CD4-positive, alpha-beta T cell (primary cell): Measurements from ENCODE around the gene RBM26. TPM values are rescaled to one million over a fixed set of nuclear protein-coding genes. Genes with fewer than 3 reads are reported as not detected.

ENCODE experiments used
- ATAC-seq: fragments of 200-7000 bp; cut with Tn5 transposase; one replicate; pipeline ENCODE4 v1.10.0; 2022; ENCODE audit warnings: mild to moderate bottlenecking; ENCODE audit not compliant: poor library complexity
- CTCF ChIA-PET: fragments of 350-600 bp; sonication (Branson Sonifier 250); formaldehyde crosslinking; loops from one replicate; lab custom pipeline; 2021; ENCODE audit warnings: antibody characterized with exemption, inconsistent platforms; lab: Charles Lee
- POLR2A ChIA-PET: fragments of 350-600 bp; sonication (Branson Sonifier 250); formaldehyde crosslinking; loops from one replicate; lab custom pipeline; 2021; ENCODE audit warnings: antibody characterized with exemption, inconsistent platforms; lab: Charles Lee
- DNase-seq, 14 experiments: peaks; one replicate each; pipeline ENCODE4 v3.0.0-alpha.2; 2013 to 2020; ENCODE audit warnings: mixed read lengths in 2 of 14
- H3K27ac ChIP-seq, 2 donors: one replicate each; pipeline versions ENCODE4 v1.5.1 to v1.7.0; 2013; ENCODE audit warnings: low read length in 2 of 2, low read depth in 1 of 2, mild to moderate bottlenecking in 1 of 2
- H3K27me3 ChIP-seq, 2 experiments: 1 replicate in 1 of 2; 2 replicates in 1 of 2; pipeline versions ENCODE4 v1.6.1 to v1.7.0; 2013; ENCODE audit warnings: low read length in 2 of 2, control low read depth in 1 of 2, mild to moderate bottlenecking in 1 of 2, moderate library complexity in 1 of 2; ENCODE audit not compliant: insufficient read depth in 2 of 2, control insufficient read depth in 1 of 2
- H3K36me3 ChIP-seq: one replicate; pipeline ENCODE4 v1.6.1; 2013; ENCODE audit warnings: low read length, control low read depth; ENCODE audit not compliant: insufficient read depth
- H3K4me1 ChIP-seq: one replicate; pipeline ENCODE4 v1.6.1; 2013; ENCODE audit warnings: low read length, control low read depth; ENCODE audit not compliant: insufficient read depth
- H3K4me3 ChIP-seq: one replicate; pipeline ENCODE4 v1.5.1; 2013; ENCODE audit warnings: mild to moderate bottlenecking, low read length, moderate library complexity
- H3K9me3 ChIP-seq, 2 experiments: 1 replicate in 1 of 2; 2 replicates in 1 of 2; pipeline versions ENCODE4 v1.6.1 to v1.7.0; 2013; ENCODE audit warnings: low read length in 2 of 2, mild to moderate bottlenecking in 2 of 2, control low read depth in 1 of 2, moderate library complexity in 1 of 2; ENCODE audit not compliant: control insufficient read depth in 1 of 2, insufficient read depth in 1 of 2
- H3K27ac Mint-ChIP-seq: one replicate; pipeline ENCODE4 v1.8.0; 2020; ENCODE audit warnings: mixed read lengths
- H3K27me3 Mint-ChIP-seq: one replicate; pipeline ENCODE4 v1.8.0; 2021; ENCODE audit warnings: mixed read lengths
- H3K36me3 Mint-ChIP-seq: one replicate; pipeline ENCODE4 v1.8.0; 2021; ENCODE audit warnings: low read depth, mixed read lengths
- H3K4me1 Mint-ChIP-seq: one replicate; pipeline ENCODE4 v1.8.0; 2021; ENCODE audit warnings: low read depth, mixed read lengths
- H3K4me3 Mint-ChIP-seq: one replicate; pipeline ENCODE4 v1.8.0; 2020; ENCODE audit warnings: mild to moderate bottlenecking, mixed read lengths
- H3K9me3 Mint-ChIP-seq: one replicate; pipeline ENCODE4 v1.8.0; 2020; ENCODE audit warnings: mixed read lengths
- intact Hi-C, 2 experiments: fragments of 100-400 bp; cut with DNase I in 1 of 2; cut with micrococcal nuclease in 1 of 2; formaldehyde crosslinking; loops; one replicate each; pipeline versions ENCODE4 v1.15.1 to v1.9.0; 2023 to 2025; cut with DNase I, micrococcal nuclease
- total RNA-seq, 174 experiments: library from RNA in 2 of 174; stranded (reverse) in 2 of 174; gene quantifications; one replicate each; pipeline ENCODE4 v1.2.3 and lab custom pipeline; 2021 to 2026
- TF ChIP-seq, protein P1 (sequence below): fragments of 200-600 bp; IDR thresholded peaks from one replicate; pipeline ENCODE4 v1.8.0; 2022; ENCODE audit warnings: antibody characterized with exemption, mild to moderate bottlenecking

The RBM26 gene
- total RNA-seq, 2 experiments from 2014 or later: 67.3 to 68.0 TPM

DNA sequence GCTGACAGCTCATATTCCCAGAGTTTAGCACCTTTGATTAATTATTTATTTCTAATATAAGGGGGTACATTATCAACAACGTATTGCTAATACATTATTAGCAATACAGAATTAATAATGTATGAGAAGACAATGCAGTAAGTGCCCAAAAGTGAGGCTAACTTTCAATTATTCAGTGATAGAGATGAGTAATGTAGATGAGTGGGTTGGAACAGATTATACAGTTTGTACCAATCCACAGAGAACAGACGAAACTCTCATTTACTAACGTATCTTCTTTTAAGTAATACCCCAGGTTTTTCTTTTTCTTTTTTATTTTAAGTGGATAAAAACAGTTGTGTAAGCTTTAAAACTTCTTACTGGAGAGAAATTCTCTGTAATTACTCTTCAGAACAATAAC, 36.7 kb upstream of the RBM26 start:
- TF ChIP-seq, protein P1, sequence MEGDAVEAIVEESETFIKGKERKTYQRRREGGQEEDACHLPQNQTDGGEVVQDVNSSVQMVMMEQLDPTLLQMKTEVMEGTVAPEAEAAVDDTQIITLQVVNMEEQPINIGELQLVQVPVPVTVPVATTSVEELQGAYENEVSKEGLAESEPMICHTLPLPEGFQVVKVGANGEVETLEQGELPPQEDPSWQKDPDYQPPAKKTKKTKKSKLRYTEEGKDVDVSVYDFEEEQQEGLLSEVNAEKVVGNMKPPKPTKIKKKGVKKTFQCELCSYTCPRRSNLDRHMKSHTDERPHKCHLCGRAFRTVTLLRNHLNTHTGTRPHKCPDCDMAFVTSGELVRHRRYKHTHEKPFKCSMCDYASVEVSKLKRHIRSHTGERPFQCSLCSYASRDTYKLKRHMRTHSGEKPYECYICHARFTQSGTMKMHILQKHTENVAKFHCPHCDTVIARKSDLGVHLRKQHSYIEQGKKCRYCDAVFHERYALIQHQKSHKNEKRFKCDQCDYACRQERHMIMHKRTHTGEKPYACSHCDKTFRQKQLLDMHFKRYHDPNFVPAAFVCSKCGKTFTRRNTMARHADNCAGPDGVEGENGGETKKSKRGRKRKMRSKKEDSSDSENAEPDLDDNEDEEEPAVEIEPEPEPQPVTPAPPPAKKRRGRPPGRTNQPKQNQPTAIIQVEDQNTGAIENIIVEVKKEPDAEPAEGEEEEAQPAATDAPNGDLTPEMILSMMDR: no peak
- Mint-ChIP-seq H3K36me3 (no peaks in the 10 kb centered on the region), H3K9me3 (no peaks in the 10 kb centered on the region), H3K4me3 (no peak overlapping the region), H3K4me1 (peaks cover 23% of the 10 kb centered on the region), H3K27me3 (no peaks in the 10 kb centered on the region), H3K27ac (no peak overlapping the region)
- ATAC-seq: no peak
- no peak for DNase-seq
- intact Hi-C loops: no loop called here
- no peak overlapping the region for H3K4me3 ChIP-seq
- POLR2A ChIA-PET: no interaction called here
- CTCF ChIA-PET: interaction anchor here (1.3 kb wide), 1 partner anchor 39 kb away, joined by 4 read pairs; no protein-coding TSS in a partner anchor
- H3K36me3 ChIP-seq: no peaks in the 10 kb centered on the region
- H3K9me3 ChIP-seq: no peaks in the 10 kb centered on the region
- no peaks in the 10 kb centered on the region for H3K27me3 ChIP-seq
- no peaks in the 10 kb centered on the region for H3K4me1 ChIP-seq
- H3K27ac ChIP-seq: no peak overlapping the region

DNA sequence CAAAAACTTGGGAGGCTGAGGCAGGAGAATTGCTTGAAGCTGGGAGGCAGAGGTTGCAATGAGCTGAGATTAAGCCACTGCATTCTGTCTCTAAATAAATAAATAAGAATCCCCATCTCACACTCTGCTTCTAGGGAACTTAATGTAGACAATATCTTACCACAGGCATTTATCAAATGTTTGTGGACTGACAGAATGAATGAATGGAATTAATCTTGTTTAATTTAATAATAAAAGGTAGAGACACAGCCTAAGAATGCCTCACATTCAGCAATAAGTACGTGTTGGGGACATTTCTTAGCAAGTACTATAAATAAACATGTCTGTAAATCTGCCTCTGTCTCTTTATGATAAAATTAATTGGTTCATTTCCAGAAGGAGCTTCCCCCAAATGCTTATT, 36.2 kb upstream of the RBM26 start:
- POLR2A ChIA-PET: no interaction called here
- TF ChIP-seq, protein P1: no peak
- no peaks in the 10 kb centered on the region for H3K9me3 Mint-ChIP-seq

DNA sequence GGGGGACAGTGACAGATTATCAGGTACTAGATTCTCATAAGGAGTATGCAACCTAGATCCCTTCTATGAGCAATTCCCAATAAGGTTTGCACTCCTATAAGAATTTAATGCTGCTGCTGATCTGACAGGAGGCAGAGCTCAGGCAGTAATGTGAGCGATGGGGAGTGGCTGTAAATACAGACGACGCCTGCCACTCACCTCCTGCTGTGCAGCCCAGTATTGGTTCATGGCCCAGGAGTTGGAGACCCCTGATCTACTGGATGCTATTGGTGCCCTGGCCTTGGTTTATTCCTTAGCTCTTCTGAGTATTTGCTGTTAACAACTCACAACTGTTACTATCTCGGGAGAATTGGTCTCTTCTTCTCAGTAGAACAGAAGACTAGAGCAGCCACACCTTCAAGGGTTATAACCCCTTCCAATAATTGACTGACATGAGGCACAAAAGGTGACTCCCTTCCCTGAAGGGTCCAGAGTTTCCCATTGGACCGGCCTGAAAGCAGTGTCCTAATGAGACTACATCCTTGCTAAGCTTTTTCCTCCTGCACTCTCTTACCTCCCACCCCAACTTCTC, 35.0 kb upstream of the RBM26 start:
- Histone ChIP-seq H3K9me3 (no peaks in the 10 kb centered on the region), H3K27me3 (no peaks in the 10 kb centered on the region), H3K4me3 (no peak overlapping the region), H3K4me1 (no peaks in the 10 kb centered on the region), H3K27ac (no peak overlapping the region), H3K36me3 (no peaks in the 10 kb centered on the region)
- ChIA-PET CTCF (no interaction called here), POLR2A (no interaction called here)
- ATAC-seq (no peak), DNase-seq (no peak)
- no peaks in the 10 kb centered on the region for H3K9me3 Mint-ChIP-seq
- intact Hi-C loops: no loop called here
- H3K4me1 Mint-ChIP-seq: peaks cover 8% of the 10 kb centered on the region
- TF ChIP-seq, protein P1: no peak
- no peak overlapping the region for H3K4me3 Mint-ChIP-seq
- H3K27me3 Mint-ChIP-seq: no peaks in the 10 kb centered on the region
- no peak overlapping the region for H3K27ac Mint-ChIP-seq
- H3K36me3 Mint-ChIP-seq: no peaks in the 10 kb centered on the region

More for the DNA sequence above, 36.2 kb upstream of the RBM26 start:
- no peaks in the 10 kb centered on the region for H3K4me1 ChIP-seq
- Mint-ChIP-seq H3K4me3 (no peak overlapping the region), H3K4me1 (peaks cover 18% of the 10 kb centered on the region), H3K36me3 (no peaks in the 10 kb centered on the region), H3K27ac (no peak overlapping the region), H3K27me3 (no peaks in the 10 kb centered on the region)
- no peak overlapping the region for H3K27ac ChIP-seq
- H3K9me3 ChIP-seq: no peaks in the 10 kb centered on the region
- DNase-seq (no peak), ATAC-seq (no peak)
- intact Hi-C loops: no loop called here
- H3K27me3 ChIP-seq: no peaks in the 10 kb centered on the region
- no peaks in the 10 kb centered on the region for H3K36me3 ChIP-seq
- no peak overlapping the region for H3K4me3 ChIP-seq
- CTCF ChIA-PET: no interaction called here
